Mesenchymal stem cell (in vitro differentiated cells and primary cell): ENCODE data around the gene FGGY.

Experiments
- DNase-seq: peaks from one replicate; pipeline ENCODE4 v3.0.0-alpha.2; 2013
- H2AFZ ChIP-seq: one replicate; pipeline ENCODE4 v1.6.1; 2013; ENCODE audit warnings: low read depth, mild to moderate bottlenecking, control low read depth, inconsistent platforms, low read length, moderate library complexity
- H2AK5ac ChIP-seq: 2 replicates; pipeline ENCODE4 v1.6.1; 2013; ENCODE audit warnings: low read length, moderate library complexity, mild to moderate bottlenecking, inconsistent platforms; ENCODE audit not compliant: severe bottlenecking
- H2BK120ac ChIP-seq: one replicate; pipeline ENCODE4 v1.6.1; 2013; ENCODE audit warnings: low read depth, mild to moderate bottlenecking, inconsistent platforms, low read length, moderate library complexity
- H2BK12ac ChIP-seq, 2 experiments: one replicate each; pipeline ENCODE4 v1.6.1; 2013; ENCODE audit warnings: inconsistent platforms in 2 of 2, low read length in 2 of 2, mild to moderate bottlenecking in 2 of 2, moderate library complexity in 2 of 2, control low read depth in 1 of 2
- H2BK15ac ChIP-seq: one replicate; pipeline ENCODE4 v1.6.1; 2013; ENCODE audit warnings: mild to moderate bottlenecking, low read depth, inconsistent platforms; ENCODE audit not compliant: poor library complexity, severe bottlenecking
- H2BK5ac ChIP-seq: 2 replicates; pipeline ENCODE4 v1.6.1; 2013; ENCODE audit warnings: low read depth, mild to moderate bottlenecking, low read length, control low read depth, inconsistent platforms; ENCODE audit not compliant: poor library complexity, severe bottlenecking
- H3K14ac ChIP-seq, 2 experiments: one replicate each; pipeline ENCODE4 v1.6.1; 2013; ENCODE audit warnings: inconsistent platforms in 2 of 2, low read length in 2 of 2, control low read depth in 1 of 2, mild to moderate bottlenecking in 1 of 2, moderate library complexity in 1 of 2
- H3K18ac ChIP-seq, 2 experiments: one replicate each; pipeline ENCODE4 v1.6.1; 2013; ENCODE audit warnings: inconsistent platforms in 2 of 2, low read length in 2 of 2, control low read depth in 1 of 2, low read depth in 1 of 2, mild to moderate bottlenecking in 1 of 2
- H3K23ac ChIP-seq, 2 experiments: one replicate each; pipeline ENCODE4 v1.6.1; 2013; ENCODE audit warnings: inconsistent platforms in 2 of 2, low read length in 2 of 2, mild to moderate bottlenecking in 2 of 2, moderate library complexity in 2 of 2, control low read depth in 1 of 2
- H3K27ac ChIP-seq: 2 replicates; pipeline ENCODE4 v1.5.1; 2013; ENCODE audit warnings: mild to moderate bottlenecking, moderate library complexity, low read length, control low read depth, inconsistent platforms; ENCODE audit not compliant: poor library complexity, severe bottlenecking
- H3K27me3 ChIP-seq, 2 experiments: 2 replicates each; pipeline versions ENCODE4 v1.6.1 to v1.7.0; 2013; ENCODE audit warnings: low read length in 2 of 2, mild to moderate bottlenecking in 2 of 2, moderate library complexity in 2 of 2, control low read depth in 1 of 2, inconsistent platforms in 1 of 2; ENCODE audit not compliant: control insufficient read depth in 1 of 2, insufficient read depth in 1 of 2
- H3K36me3 ChIP-seq, 2 experiments: 2 replicates each; pipeline versions ENCODE4 v1.6.1 to v1.7.0; 2013; ENCODE audit warnings: low read length in 2 of 2, control low read depth in 1 of 2, inconsistent platforms in 1 of 2, low read depth in 1 of 2, mild to moderate bottlenecking in 1 of 2; ENCODE audit not compliant: insufficient read depth in 2 of 2, control insufficient read depth in 1 of 2
- H3K4ac ChIP-seq, 2 experiments: one replicate each; pipeline ENCODE4 v1.6.1; 2013; ENCODE audit warnings: inconsistent platforms in 2 of 2, low read length in 2 of 2, mild to moderate bottlenecking in 2 of 2, moderate library complexity in 2 of 2, control low read depth in 1 of 2, low read depth in 1 of 2
- H3K4me1 ChIP-seq: 2 replicates; pipeline ENCODE4 v1.6.1; 2013; ENCODE audit warnings: low read depth, low read length, control low read depth; ENCODE audit not compliant: control insufficient read depth, insufficient read depth
- H3K4me2 ChIP-seq: 2 replicates; pipeline ENCODE4 v1.6.1; 2013; ENCODE audit warnings: low read length, mild to moderate bottlenecking, inconsistent platforms; ENCODE audit not compliant: poor library complexity, severe bottlenecking
- H3K4me3 ChIP-seq, 2 experiments: 2 replicates each; pipeline versions ENCODE4 v1.5.1 to v1.7.0; 2013; ENCODE audit warnings: low read length in 2 of 2, mild to moderate bottlenecking in 2 of 2, control low read depth in 1 of 2, low read depth in 1 of 2; ENCODE audit not compliant: insufficient read depth in 1 of 2
- H3K79me1 ChIP-seq: replicated peaks from 2 replicates; pipeline ENCODE4 v1.6.1; 2013; ENCODE audit warnings: mild to moderate bottlenecking, control low read depth, low read length, inconsistent platforms; ENCODE audit not compliant: poor library complexity, severe bottlenecking
- H3K9ac ChIP-seq: 2 replicates; pipeline ENCODE4 v1.7.0; 2013; ENCODE audit warnings: mild to moderate bottlenecking, low read length, moderate library complexity
- H3K9me3 ChIP-seq: 2 replicates; pipeline ENCODE4 v1.7.0; 2013; ENCODE audit warnings: mild to moderate bottlenecking, low read length; ENCODE audit not compliant: control insufficient read depth
- H4K8ac ChIP-seq: one replicate; pipeline ENCODE4 v1.6.1; 2013; ENCODE audit warnings: inconsistent platforms, mild to moderate bottlenecking, low read length, moderate library complexity
- H4K91ac ChIP-seq: one replicate; pipeline ENCODE4 v1.6.1; 2013; ENCODE audit warnings: mild to moderate bottlenecking, low read length, inconsistent platforms
- WGBS: methylation state at CpG from one replicate; pipeline ENCODE4 v1.1.7; 2013; ENCODE audit warnings: mixed read lengths; 5-methylcytosine and 5-hydroxymethylcytosine counted together

The FGGY gene

GRCh38 chr1:59543211-59543668 lies 246.3 kb downstream of the FGGY start:
- no peak overlapping the region for H3K18ac ChIP-seq
- no peak for DNase-seq
- peak overlapping the region; percentile 59 for H3K27ac ChIP-seq
- H3K14ac ChIP-seq, result no peak overlapping the region
- no peak overlapping the region for H3K23ac ChIP-seq
- no peak overlapping the region for H4K91ac ChIP-seq
- H2BK15ac ChIP-seq, result no peak overlapping the region
- no peaks in the 10 kb centered on the region for H3K9me3 ChIP-seq
- no peaks in the 10 kb centered on the region for H3K79me1 ChIP-seq
- H2BK5ac ChIP-seq, result peak overlapping the region; percentile 46
- H3K4me3 ChIP-seq, result no peak overlapping the region
- peaks cover 4% of the 10 kb centered on the region for H3K4me1 ChIP-seq
- no peak overlapping the region for H2AFZ ChIP-seq
- no peak overlapping the region for H2BK12ac ChIP-seq
- H3K9ac ChIP-seq, result no peak overlapping the region
- H4K8ac ChIP-seq, result no peak overlapping the region
- H3K4ac ChIP-seq, result no peak overlapping the region
- H3K4me2 ChIP-seq, result peak overlapping the region; percentile 25
- 54% methylated on average over 3 of the region's 5 CpGs for WGBS
- H3K27me3 ChIP-seq, result no peaks in the 10 kb centered on the region
- no peak overlapping the region for H2AK5ac ChIP-seq
- no peak overlapping the region for H2BK120ac ChIP-seq
- H3K36me3 ChIP-seq, result no peaks in the 10 kb centered on the region

GRCh38 chr1:59544615-59545293 lies 247.9 kb downstream of the FGGY start:
- Histone ChIP-seq H3K14ac (no peak overlapping the region), H3K4me2 (no peak overlapping the region), H2AFZ (no peak overlapping the region), H2BK15ac (no peak overlapping the region), H3K4me1 (peaks cover 4% of the 10 kb centered on the region), H2BK5ac (no peak overlapping the region), H3K27me3 (no peaks in the 10 kb centered on the region), H3K79me1 (no peaks in the 10 kb centered on the region), H3K18ac (no peak overlapping the region), H3K23ac (no peak overlapping the region), H2BK12ac (no peak overlapping the region), H3K36me3 (no peaks in the 10 kb centered on the region), H4K91ac (no peak overlapping the region), H4K8ac (no peak overlapping the region), H3K9ac (no peak overlapping the region), H2AK5ac (peak overlapping the region; percentile 23), H2BK120ac (no peak overlapping the region), H3K9me3 (no peaks in the 10 kb centered on the region), H3K27ac (no peak overlapping the region), H3K4me3 (no peak overlapping the region), H3K4ac (peak overlapping the region in 1 of 2 experiments; percentile 37)
- WGBS, result 100% methylated on average over 2 of the region's 3 CpGs
- no peak for DNase-seq

DNA sequence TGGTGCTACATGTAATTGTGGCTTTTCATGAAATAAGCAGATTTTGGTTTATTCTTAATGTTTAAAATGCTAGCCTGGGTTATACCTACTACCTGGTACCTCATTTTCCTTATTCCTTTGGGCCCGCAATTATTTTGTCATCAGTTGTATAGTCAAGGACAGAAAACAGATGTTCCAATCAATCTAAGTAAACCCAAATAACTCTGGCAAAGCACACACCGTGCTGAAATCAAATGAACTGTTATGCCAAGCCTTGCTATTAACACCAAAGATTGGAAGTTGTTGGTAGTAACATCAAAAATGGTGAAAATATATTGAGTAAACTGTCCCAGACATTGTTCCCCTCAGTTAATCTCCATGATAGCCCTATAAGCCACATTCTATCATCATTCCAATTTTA lies 248.9 kb downstream of the FGGY start:
- no peaks in the 10 kb centered on the region for H3K9me3 ChIP-seq
- H4K8ac ChIP-seq, result no peak overlapping the region
- H3K4me1 ChIP-seq, result peaks cover 4% of the 10 kb centered on the region
- no peak overlapping the region for H2BK12ac ChIP-seq
- no peak overlapping the region for H2BK15ac ChIP-seq
- no peak overlapping the region for H3K4me2 ChIP-seq
- no peak for DNase-seq
- H3K4ac ChIP-seq, result no peak overlapping the region
- no peak overlapping the region for H3K18ac ChIP-seq
- no peaks in the 10 kb centered on the region for H3K27me3 ChIP-seq
- no peak overlapping the region for H2BK5ac ChIP-seq
- H3K27ac ChIP-seq, result no peak overlapping the region
- H3K36me3 ChIP-seq, result no peaks in the 10 kb centered on the region
- H3K4me3 ChIP-seq, result no peak overlapping the region
- H3K14ac ChIP-seq, result no peak overlapping the region
- 100% methylated on average over 1 of the region's 2 CpGs for WGBS
- no peaks in the 10 kb centered on the region for H3K79me1 ChIP-seq
- no peak overlapping the region for H2AK5ac ChIP-seq
- no peak overlapping the region for H3K23ac ChIP-seq
- H3K9ac ChIP-seq, result no peak overlapping the region
- H2AFZ ChIP-seq, result no peak overlapping the region
- H2BK120ac ChIP-seq, result no peak overlapping the region
- H4K91ac ChIP-seq, result no peak overlapping the region

- Histone ChIP-seq H2BK5ac (no peak overlapping the region), H2BK120ac (no peak overlapping the region), H2BK15ac (no peak overlapping the region), H2AFZ (no peak overlapping the region), H2BK12ac (no peak overlapping the region), H3K9me3 (no peaks in the 10 kb centered on the region), H3K18ac (no peak overlapping the region), H2AK5ac (no peak overlapping the region), H3K9ac (peak overlapping the region; percentile 69), H4K91ac (no peak overlapping the region), H3K4me1 (no peaks in the 10 kb centered on the region), H3K4me2 (no peak overlapping the region), H4K8ac (no peak overlapping the region), H3K4ac (no peak overlapping the region), H3K79me1 (no peaks in the 10 kb centered on the region), H3K4me3 (no peak overlapping the region), H3K36me3 (peaks cover 0 to 3% of the 10 kb centered on the region in 2 experiments), H3K14ac (no peak overlapping the region), H3K23ac (no peak overlapping the region), H3K27me3 (no peaks in the 10 kb centered on the region), H3K27ac (no peak overlapping the region)
- DNase-seq, result no peak
- WGBS, result 95% methylated on average over 2 of the region's 5 CpGs
Observed at GRCh38 chr1:59549066-59549837, 252.4 kb downstream of the FGGY start.
